ENCODE data around the gene PLAU.
A peak's percentile ranks its signal among the peaks of the same experiment; 100 is the strongest.

PLAU gene

DNA sequence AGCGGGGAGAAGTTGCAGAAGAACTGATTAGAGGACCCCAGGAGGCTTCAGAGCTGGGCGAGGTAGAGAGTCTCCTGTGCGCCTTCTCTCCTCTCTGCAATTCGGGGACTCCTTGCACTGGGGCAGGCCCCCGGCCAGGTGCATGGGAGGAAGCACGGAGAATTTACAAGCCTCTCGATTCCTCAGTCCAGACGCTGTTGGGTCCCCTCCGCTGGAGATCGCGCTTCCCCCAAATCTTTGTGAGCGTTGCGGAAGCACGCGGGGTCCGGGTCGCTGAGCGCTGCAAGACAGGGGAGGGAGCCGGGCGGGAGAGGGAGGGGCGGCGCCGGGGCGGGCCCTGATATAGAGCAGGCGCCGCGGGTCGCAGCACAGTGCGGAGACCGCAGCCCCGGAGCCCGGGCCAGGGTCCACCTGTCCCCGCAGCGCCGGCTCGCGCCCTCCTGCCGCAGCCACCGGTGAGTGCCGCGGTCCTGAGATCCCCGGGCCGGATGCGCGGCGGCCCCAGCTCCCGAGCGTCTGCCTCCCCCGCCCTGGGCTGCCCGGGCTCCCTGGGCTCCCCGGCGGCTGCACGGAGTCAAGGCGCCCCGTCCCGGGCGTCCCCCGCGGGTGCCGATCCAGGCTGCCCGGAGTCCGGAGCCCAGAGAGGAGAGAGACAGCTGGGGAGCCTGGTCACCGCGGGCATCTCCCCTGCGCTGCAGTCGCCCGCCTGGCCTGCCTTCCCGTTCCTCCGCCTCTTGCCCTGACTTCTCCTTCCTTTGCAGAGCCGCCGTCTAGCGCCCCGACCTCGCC, at the start of gene PLAU:
PLAU (plus strand) TSS at position 369 of the 789 bp plus-strand sequence. CDS start 424 bp downstream, outside the sequence.
- DNase-seq: peak; percentile 72

DNA sequence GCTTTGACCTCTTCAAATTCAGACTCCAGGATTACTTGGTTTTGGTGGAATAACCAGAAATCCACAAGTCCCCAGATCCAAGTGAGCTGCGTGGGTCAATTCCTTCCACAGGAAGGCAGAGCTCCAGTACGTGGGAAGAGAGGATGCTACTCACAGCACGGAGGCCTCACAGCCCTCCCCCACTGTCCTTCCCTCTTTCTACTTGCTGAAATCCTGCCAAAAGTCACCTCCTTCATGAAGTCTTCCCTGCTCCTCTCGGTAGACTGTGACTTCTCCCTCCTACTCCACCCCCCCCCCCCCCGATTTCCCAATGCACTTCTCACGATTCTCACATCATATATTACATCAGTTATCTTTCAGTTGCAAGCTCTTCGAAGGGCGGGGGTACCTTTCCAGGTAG, 48.9 kb upstream of the PLAU start:
- no peak for DNase-seq

DNA sequence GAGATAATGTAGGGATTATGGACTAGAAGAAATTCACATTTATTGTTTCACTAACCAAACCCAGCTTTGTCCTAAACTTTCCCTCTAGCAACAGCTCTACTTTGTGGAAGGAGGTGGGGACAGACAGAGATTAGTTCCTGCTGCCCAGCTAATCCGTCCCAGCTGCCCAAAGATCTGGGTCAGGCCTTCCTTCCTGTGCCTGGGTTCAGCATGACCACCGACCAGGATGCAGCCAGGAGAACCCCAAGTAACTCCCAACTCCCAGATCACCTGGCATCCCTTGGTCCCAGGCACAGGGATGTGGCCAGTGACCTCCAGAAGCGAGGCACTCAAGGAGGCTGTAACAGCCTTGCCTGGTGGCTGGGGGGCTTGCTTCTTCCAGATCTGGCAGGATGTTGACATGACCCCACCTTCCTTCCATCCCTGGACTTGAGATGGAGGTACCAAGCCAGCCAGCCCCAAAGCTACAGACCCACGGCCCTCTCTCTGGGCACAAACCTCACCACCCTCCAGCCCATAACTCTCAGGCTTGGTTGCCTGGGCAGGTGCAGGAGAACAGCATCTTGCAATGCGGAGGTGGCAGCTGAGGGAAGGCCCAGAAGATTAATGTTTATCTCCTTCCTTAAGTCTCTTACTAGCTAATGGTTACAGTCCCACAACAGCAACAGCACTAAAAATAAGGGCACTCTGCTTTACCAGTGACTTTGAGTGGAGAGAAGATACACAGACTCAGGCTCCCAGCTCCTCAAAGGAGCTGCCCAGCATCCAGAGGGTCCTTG, 47.7 kb upstream of the PLAU start:
- DNase-seq: no peak

DNA sequence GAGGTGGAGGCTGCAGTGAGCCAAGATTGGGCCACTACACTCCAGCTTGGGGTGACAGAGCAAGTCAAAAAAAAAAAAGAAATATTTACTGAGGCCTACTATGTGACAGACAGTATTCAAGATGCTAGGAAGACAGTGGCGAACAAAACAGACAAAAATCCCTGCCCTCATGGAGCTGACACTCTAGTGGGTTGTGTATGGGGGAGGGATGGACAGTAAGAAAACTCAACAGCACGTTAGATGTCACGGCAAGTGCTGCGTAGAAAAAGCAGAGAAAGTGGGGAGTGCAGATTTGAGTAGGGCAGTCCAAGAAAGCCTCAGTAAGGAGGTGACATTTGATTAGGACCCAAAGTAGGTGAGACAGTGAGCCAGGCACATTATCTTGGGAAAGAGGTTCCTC, 46.7 kb upstream of the PLAU start:
- no peak for DNase-seq

DNA sequence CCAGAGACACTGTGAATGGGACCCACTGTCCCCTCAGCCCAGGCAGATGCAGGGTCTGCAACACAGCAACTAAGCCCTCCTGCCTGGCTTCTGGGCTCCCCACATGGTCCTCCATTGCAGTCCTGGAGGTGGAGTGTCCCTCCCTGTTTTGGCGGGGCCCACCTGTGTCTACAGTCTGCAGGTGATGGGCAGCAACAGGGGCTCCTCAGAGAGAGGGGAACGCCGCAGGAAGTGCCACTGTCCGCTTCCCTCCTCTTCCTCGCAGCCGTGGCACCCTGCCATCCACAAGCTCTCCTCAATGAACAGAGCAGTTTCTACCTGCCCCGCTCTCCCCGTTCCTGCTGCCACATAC, 45.8 kb upstream of the PLAU start:
- DNase-seq: no peak

DNA sequence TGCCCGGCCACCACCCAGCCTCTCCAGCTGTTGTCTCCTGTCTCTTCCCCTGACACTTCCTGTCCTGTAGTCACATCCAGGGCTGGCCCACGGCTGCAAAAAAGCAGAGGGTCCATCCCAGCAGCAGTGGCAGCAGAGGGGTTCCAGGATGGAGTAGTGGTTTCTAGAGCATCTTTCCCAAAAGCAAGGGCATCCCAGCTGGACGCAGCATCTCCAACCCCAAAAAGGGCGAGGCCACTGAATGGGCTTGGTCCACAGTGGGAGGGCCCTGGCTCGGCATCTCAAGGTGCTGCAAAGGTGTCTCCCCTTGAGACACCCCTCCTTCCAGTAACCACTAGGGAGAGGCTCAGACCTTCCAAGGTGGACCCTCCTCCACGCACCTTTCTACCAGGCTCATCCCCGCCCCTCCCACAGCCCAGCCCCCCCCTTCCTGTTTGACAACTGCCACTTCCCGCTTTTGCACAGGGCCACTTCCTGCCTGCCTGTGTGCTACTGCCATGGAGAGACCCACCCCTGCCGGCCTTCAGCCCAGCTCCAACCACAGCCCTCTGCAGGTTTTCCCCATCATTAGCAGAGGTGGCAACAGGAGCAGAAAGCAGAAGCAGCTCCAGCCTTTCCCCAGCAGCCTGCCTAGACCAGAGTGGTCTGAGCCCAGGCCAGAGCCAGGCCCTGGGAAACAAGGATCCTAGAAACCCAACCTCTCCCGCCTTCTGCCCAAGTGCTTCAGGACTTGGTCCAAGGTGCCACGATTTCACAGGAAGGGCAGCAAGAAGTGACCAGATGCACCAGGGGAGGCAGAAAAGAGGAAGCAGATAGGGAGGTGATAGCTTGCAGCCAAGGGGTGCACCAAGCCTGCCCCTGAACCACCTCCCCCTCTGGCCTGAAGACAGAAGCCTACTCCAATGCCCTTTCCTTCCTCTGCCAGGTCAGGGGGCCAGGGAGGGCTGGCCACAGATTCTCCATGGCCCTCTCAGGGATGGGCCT, 45.2 kb upstream of the PLAU start:
- DNase-seq: peak; percentile 68

DNA sequence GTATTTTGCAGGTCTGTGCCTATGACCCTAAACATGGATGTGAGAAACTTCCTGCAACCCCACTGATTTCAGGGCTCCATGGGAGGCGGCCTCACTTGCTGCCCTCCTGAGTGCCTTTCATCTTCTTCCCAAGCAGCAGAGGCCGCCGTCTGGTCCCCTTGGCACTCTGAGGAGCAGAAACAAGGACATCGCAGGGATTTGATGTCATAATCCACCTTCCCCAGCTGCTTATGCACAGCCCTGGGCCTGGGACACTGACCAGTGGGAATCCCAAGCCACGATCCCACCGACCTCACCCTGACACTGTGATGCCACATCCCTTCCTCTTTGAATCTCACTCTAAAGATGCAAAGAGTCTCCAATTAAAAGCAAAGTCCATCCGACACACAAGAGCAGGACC, 44.3 kb upstream of the PLAU start:
- no peak for DNase-seq

DNA sequence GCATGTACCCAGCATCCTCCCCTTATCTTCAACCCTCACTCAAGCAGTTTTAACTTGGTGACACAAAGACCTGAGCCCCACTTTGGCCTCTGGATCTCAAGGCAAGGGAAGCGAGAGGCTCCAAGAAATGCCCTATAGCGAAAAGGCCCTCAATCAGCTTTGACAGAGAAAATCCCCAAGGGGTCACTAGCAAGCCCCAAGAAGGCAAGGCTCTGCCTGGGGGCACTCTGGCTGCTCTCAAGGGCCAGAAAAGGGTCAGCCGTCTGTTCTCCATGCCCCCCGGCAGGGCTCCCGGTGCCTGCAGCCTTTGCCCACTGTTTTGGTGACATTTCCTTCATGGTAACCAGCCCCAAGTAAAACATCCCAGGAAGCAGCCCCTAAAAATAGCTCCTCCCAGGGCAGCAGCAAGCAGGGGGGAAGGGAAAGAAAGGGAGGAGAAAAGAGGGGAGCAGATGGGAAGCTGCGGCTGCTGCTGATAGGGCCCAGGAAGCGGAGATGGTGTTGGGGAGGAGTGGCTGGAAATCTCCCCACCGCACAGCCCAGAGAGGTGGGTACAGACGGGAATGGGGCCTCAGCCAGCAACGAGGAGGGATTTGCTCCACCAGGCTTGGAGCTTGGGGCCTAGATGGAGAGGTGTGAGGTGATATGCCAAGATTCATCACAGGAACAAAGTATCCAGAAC, 43.7 kb upstream of the PLAU start:
- no peak for DNase-seq

DNA sequence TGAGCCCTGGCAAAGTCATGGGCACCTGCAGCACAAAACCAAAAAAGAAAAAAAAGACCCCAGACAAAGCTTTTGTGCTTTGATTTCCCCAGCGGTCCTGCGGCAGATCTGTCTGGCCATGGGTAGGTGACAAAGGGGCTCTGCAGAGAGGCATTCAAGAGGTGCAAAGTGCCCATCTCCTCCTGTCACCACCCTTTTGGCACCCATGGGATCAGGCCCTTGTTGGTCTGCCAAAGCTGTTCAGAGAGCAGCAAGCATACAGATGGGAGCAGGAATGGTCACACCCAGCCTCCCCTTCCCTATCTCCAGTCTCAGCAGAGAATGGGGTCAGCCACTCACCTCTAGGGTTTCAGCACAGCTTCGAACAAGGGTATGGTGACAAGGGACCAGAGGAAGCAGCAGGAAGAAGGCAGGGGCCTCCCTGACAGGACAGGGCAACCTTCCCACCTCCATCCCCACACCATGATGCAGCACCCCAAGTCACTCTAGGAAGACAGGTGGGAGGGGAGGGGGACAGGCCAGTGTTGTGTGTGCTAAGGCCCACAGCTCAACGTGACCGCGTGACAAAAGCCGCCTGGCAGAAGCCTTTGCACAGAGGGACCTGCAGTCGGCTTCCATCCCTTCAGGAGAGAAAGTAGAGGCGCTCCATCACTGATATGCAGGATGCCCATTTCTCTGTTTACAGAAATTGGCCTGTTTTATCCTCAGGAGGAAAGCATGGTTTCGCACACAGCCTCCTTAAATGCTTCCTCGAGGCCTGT, 42.9 kb upstream of the PLAU start:
- no peak for DNase-seq

DNA sequence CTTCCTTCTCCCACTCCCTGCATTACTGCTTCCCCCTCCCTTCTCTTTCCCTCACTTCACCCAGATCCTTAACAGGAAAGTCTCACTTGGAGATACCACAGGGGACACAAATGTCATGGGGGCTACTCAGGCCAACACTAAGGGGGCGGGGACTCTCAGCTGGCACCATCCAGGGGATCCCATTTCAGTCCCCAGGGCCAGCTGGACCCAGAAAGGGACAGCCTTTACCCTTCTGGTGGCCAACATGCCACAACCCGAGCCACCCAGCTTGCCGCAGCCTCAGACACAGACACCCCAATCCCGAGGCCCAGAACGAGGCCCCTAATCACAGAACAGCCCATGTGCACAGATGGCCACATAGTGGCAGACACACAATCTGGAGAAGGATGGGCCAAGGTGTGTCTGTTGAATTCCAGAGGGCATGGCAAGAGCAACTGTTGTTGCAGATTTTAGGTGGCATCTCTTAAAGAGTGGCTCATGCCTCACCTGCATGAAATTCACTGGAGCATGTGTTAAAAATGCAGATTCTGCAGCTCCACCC, 42.2 kb upstream of the PLAU start:
- DNase-seq: no peak

- no peak for DNase-seq
Observed at GRCh38 chr10:73871295-73872189, 39.4 kb upstream of the PLAU start.

GRCh38 chr10:73872190-73872710, 38.7 kb upstream of the PLAU start:
- no peak for DNase-seq

- DNase-seq: no peak
Observed at GRCh38 chr10:73873142-73873837, 37.6 kb upstream of the PLAU start.

DNA sequence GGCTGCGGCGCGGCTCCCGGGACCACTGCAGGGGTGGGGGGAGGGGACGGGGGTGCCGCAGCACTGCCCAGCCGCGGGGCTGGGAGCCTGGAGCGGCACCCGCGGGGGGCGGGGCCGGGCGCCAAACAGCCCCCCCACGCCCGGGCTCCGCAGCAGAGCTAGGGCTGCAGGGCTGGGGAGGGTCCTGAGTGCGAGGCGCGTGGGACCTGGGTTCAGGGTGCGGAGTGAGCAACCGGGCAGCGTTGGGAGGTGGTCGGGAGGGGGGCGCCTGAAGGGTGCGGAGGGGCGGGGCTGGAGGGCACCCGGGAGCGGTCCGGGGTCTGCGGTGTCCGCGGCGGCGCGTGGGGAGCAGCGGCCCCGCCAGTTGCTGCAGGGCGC, 37.1 kb upstream of the PLAU start:
- no peak for DNase-seq

DNA sequence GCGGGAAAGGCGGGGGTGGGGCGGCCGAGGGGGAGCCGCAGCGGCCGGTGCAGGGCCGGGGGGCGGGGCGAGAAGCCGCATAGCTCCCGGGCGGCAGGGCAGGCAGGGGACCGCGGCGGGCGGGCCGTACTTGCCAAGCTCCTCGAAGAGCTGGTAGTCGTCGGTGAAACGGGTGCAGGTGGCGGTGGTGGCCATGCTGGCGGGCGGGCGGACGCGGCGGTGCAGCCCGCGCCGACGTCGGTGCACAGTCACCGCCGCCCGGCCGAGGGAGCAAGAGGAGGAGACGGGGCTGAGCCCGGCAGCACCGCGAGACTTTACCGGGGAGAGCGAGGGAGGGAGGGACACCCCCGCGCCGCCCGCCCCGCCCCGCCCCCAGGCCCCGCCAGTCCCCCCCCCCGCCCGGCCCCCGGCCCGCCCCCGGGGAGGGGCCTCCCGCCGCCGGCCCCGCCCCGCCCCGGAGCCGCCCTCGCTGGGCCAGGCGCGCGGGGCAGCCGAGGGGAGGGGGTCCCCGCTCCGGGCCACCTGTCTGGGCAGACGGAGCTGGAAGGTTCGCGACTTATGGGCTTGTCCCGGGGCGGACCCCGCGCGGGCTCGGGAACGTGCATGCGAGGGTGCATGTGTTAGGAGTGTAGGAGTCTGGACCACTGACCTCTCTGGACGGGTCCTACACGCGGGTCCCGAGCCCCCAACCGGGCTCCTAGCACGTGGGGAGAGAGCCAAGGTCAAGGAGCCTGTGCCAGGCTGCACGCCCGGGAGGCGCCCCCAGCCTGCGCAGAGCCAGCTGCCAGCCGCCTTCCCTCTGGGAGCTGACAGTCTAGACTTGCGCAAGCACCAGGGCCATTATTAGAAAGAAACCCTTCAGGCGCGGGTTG, 36.4 kb upstream of the PLAU start, which contains the start of gene CAMK2G:
CAMK2G (minus strand) TSS at position 289 of the 872 bp plus-strand sequence; CDS start at position 195, 94 bp downstream.
- peak; percentile 86 for DNase-seq

DNA sequence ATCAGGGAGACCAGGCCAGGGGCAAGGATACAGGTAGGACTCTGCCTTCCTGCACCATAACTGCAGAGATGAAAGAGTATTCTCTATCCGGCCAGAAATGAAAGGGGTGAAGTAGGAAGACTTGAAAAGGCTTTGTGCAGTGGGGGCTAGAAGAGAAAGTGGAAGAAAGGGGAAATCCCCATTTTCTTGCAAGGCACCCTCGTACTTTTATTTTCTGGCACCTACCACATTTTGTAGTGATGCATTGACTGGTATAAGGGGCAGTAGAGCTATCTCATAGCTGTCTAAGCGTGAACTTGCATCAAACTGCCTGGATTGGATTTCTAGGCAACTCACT, 35.8 kb upstream of the PLAU start:
- DNase-seq: no peak

GRCh38 chr10:73876157-73876556, 34.8 kb upstream of the PLAU start:
- peak; percentile 53 for DNase-seq

DNA sequence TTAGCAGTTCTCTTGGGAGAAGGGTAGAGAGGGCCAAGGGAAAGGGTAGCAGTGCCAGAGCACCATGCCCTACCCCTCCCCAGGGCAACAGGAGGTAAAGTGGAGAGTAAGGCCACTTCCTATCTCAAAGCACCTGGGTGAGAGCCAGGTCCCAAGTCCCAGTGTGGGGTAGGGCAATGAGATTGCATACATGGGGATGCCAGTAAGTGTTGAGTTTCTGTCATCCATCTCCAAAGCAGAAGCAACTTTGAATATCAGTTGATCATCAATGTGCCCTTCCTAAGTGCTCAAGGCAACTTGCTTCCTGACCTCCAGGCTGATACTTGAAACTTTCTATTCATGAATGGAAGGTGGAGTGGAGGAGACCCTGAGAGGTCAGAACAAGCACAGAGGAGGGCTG, 34.4 kb upstream of the PLAU start:
- DNase-seq: peak; percentile 49
